T-helper 9 cell (primary cell): Measurements from ENCODE around the gene ATP5PB.

Experiments
- DNase-seq: peaks from one replicate; pipeline ENCODE4 v3.0.0-alpha.2; 2020

ATP5PB gene

DNA sequence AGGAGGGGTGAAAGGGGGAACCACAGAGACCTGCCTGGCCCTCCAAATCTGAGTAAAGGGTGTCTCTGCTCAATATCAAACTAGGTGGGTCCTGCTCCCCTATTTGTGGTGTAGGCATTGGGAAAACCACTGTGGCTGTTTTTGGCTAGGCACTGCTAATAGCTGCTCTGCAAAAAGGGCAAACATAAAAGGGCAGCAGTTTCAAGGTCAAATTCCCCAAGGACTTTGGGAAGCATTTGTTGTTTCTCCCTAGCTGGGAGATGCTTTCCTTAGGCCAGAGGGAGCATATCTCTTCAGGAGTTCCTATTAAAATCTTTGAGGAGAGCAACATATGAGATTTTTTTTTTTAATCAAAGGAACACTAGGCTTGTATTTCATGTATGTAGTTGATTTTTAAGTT, 26.9 kb downstream of the ATP5PB start:
- no peak for DNase-seq

- peak; percentile 16 for DNase-seq
Observed at GRCh38 chr1:111476761-111477309, 27.6 kb downstream of the ATP5PB start.

DNA sequence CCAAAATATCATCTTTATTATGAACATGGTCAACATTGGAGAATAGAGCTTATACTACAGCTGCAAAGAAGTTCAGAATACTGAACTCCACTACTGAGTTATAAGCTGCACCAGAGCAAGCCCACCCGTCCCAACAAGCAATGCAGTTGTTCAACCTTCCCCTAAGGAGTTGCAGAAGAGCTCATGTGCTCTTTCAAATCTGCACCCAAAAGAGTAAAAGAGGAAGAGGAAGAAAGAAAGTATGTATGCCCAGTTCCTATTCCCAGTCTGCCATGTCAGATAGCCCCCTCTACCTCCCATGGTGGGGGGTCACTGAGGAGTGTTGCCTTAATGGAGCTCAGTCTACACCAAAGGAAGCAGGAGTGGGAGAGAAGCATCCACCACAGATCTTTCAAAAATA, 31.4 kb downstream of the ATP5PB start:
- DNase-seq, result no peak

GRCh38 chr1:111481387-111482221, 32.3 kb downstream of the ATP5PB start:
- DNase-seq, result peak; percentile 29

GRCh38 chr1:111483166-111483565, 33.9 kb downstream of the ATP5PB start:
- no peak for DNase-seq

DNA sequence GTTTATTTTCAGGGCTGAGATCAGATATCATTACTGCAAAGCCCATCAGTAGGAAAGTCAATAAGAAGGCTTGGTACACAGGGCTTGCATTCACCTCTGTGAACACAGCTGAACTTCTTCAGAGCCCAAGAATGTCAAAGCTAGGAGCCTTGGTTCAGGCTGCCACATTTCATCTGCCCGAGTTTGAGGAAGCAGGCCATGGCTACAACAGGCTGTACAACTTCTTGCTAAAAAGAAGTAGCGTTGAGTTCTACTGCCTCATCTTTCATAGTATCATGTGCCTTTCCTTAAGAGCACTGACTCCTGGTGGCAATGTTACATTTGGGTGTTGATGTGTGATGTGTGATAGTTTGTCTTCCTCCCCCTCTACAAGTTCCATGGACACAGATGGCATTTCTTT, 34.6 kb downstream of the ATP5PB start:
- DNase-seq, result no peak

DNA sequence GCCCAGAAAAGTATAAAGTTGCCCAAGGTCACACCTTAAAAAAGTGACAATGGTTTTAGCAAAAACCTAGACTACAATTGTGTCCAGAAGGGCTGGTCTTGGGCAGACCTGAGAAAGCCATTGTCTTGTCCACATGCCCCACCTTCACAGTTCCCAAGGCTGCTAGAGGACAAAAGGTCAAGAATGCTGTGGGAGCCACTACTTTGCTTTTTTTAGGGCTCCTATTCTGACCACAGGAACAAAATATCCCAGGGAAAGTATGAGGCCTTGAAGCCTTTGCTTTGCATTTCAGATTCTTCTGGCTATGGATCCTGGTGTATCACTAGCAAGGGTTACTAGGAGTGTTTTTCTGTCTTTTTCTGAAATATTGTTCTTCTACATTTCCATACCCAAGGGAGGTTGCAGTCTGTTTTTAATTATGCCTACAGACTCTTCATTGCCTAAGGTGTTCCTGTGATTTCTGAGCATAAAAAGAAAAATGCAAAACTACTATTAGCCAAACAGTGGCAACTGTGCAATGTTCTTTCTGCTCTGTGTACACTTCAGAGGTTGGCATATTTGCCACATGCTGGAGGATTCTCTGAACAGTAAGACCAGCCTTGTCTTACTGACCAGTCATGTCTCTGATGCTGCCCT, 35.2 kb downstream of the ATP5PB start:
- no peak for DNase-seq

DNA sequence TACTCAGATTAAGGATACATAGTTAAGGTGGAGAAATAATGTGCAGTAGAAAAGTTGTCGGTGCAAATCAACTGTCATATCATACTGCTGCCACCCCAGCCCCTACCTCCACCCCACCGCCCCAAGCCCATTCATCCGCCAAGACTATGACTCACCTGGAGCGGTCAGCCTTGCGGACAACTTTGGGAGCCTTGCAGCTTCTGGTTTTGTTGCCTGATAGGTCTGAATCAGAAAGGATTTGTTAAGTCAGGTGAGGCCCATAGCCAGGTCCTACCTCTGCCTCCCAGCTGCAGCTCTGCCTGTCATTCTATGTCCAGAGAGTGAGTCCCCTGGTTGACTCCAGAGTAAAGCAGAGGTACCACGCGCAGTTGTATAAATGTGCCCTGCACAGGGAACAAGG, 37.2 kb downstream of the ATP5PB start:
- no peak for DNase-seq

DNA sequence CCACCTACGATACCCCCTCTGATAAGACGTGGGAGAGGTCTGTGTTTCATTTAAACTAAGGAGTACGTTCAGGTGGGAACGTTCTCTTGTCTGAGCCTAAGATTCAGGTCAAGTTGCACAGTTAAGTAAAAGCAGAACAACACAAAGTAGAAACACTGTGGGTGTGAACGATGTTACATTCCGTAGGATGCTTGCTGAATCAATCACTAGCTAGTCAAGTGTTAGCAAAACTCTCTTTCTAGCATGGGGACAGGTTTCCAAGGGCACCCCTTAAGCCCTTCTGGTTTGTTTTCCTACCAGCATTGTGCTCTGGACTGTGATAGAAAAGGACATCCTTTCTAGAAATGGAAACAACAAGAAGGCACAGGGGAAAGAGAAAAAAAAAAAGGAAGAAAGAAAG, 37.9 kb downstream of the ATP5PB start:
- DNase-seq, result no peak

DNA sequence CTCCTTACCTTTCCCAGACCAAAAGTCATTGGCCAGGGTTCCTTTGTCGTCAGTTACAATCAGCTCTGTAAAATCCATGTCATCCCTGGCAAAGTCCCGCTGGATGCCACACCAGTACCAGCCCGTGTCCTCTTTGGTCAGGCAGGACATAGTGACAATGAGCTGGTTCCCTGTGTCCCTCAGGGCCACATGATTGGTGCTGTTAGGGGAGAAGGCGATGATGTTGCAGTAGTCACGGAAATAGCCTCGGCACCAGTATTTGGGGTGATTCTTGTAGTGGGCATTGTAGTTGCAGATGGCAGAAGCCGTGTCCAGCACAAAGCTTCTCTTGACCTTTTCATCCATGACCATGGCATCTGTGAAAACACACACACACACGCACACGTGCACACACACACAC, 39.4 kb downstream of the ATP5PB start:
- DNase-seq, result no peak

DNA sequence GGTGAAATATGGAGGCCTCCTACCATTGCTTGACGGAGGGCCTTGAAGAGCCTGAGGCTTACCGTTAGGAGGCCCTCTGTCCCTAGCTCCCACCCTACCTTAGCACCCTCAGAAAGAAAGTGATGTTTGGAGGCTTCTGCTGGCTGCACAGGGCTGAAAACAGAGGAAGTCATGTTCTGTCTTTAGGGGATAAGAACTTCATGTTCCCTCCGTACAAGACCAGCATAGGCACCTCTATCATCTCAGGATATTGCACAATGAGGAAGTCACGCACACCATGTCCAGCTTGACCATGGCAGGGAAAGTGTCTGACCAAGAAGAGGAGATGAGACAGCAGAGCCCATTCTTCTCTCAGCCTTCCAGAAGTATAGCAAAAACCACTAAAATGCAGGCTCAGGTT, 40.3 kb downstream of the ATP5PB start:
- DNase-seq, result no peak

GRCh38 chr1:111490220-111490619, 41.0 kb downstream of the ATP5PB start:
- DNase-seq, result no peak

- DNase-seq, result no peak
Observed at GRCh38 chr1:111491070-111491469, 41.8 kb downstream of the ATP5PB start.

DNA sequence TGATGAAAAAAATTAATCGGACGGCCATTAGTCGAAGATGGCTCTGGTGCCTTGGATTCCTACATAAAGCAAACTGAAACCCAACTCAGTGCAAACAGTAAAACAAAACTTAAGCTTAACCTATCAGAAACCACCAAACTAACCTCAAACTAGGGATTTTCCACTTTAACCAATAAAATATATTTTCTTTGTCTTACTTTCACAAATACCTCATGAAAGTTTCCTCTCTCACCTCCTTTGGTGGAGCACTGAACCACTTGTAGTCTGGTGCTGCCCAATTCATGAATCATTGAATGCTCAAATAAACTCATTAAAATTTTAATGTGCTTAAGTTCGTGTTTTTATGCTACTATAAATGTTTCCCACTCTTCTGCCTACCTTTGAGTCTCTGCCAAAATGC, 47.1 kb downstream of the ATP5PB start:
- DNase-seq, result no peak

DNA sequence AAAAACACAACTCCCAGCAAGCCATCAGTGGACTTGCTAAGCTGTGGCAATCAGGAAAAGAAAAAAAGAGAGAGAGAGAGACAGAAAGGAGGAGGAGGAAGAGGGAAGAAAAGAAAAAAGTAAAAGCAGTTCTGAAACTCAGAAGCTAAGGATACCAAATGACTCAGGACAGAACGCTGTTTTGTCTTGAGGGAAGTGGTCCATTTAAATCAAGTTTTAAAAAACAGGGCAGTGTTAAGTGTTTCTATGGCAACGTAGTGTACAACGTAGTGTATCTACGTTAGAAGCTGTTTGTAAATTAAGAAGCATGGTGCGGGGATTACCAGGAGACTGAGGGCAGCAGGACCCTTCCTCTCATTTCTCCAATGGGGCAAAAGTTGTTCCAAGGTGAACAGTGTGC, 48.3 kb downstream of the ATP5PB start:
- no peak for DNase-seq

GRCh38 chr1:111499026-111499785, 49.9 kb downstream of the ATP5PB start:
- DNase-seq, result no peak

DNA sequence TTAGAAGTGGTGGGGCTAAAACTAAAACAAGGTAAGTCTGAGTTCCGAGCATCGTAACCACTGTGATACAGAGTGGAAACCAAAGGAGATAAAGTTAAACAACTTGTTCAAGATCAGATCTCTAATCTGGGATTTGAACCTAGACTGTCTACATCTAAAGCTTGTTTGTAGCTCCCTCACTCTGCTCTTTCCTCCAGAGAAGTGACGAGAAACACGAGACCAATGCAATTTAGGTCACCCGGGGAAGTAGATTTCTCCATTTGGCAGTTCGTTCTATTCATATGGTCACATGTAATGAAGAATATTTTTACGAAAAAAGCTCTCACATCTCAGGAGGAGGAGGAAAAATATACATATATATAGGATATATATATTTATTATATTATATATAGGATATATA, 52.4 kb downstream of the ATP5PB start:
- DNase-seq, result no peak

GRCh38 chr1:111503585-111504060, 54.4 kb downstream of the ATP5PB start, which contains the start of the genes ADORA3 and TMIGD3:
Gene ADORA3, minus strand, starts transcription at chr1:111503633. Its CDS starts 279 bp downstream, at chr1:111503354.
Gene TMIGD3, minus strand, starts transcription at chr1:111503633. Its CDS starts 279 bp downstream, at chr1:111503354.
- DNase-seq, result no peak

GRCh38 chr1:111504097-111504496, 54.8 kb downstream of the ATP5PB start:
- no peak for DNase-seq

DNA sequence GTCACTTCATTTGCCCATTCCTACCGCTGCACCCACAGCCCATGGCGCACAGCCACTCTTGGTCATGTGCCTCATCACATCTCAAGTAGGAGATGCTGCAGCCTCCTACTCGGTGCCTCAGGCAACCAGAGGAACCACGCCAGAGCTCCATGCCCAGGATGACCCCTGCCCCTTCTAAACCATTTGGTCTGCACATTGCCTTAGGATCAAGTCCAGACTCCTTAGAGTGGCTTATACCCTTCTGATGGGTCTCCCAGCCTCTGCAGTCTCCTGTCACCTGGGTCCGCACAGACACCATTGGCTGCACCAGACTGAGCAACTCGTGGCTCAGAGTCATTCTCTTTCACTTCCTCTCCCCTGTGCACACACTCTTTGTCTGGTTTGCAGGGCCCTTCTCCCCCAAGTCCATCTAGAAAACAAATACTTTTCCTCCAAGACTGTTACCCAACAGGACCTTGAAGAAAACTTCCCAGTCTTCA, 56.4 kb downstream of the ATP5PB start:
- DNase-seq, result no peak

DNA sequence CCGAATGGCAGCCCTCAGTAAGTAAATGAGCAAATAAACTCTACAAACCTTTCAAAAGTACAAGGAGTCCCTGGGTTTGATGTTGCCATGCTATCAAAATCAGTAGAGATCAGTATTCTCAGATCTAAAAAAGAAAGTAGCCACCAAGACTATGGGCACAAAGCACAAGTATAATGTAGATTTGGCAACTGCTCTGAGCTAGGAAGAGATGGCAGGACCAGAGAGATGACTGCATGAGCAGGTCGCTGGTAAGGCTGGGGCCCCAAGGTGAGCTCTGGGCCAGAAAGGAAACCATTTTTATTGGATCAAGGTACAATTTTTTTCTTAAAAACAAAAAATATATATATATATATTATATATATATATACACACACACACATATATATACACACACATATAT, 57.3 kb downstream of the ATP5PB start:
- no peak for DNase-seq

- peak; percentile 33 for DNase-seq
Observed at GRCh38 chr1:111507411-111508201, 58.3 kb downstream of the ATP5PB start.
